ENCODE measurements around the gene HIC1.

DNA sequence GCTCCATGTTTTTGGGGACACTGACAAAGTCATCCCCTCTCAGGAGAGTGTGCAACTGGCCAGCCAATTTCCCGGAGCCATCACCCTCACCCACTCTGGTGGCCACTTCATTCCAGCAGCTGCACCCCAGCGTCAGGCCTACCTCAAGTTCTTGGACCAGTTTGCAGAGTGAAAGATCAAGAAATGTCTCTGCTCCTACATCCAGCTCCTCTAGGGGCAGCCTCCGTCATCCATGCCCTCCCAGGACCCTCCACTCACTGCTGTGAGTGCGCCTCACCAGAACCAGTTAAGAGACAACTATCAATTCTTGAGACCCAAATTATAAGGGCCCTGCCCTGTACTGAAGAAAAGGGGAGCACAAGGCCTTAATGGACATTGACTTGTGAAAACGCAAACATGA is 12.0 kb upstream of the HIC1 start:
- TF ChIP-seq CTCF (conservative IDR thresholded peaks at IDR 0.05 in 1 of 2, IDR thresholded peaks at IDR 0.05 in 1 of 2; ENCODE audit: low read depth in 1 of 2, low read length in 2 of 2), result no peak
- no peak for TF ChIP-seq EZH2 (IDR thresholded peaks at IDR 0.05; ENCODE audit: low read length, missing control alignments)
